HG03558 (cell line): ENCODE measurements around the gene F2RL3.
"Not testable (repeated sequence)": the region's sequence is repeated elsewhere in the genome, so short reads cannot be mapped to it uniquely, and the experiment has no call there.

ENCODE experiments used
- ATAC-seq: cut with Tn5 transposase; IDR thresholded peaks from one replicate; pipeline ENCODE4 v1.9.1; 2021; ENCODE audit warnings: moderate number of reproducible peaks; ENCODE audit not compliant: unreplicated experiment; ENCODE audit errors: extremely low read depth

The F2RL3 gene

GRCh38 chr19:16917401-16917800 lies 28.6 kb downstream of the F2RL3 start:
- no peak for ATAC-seq

DNA sequence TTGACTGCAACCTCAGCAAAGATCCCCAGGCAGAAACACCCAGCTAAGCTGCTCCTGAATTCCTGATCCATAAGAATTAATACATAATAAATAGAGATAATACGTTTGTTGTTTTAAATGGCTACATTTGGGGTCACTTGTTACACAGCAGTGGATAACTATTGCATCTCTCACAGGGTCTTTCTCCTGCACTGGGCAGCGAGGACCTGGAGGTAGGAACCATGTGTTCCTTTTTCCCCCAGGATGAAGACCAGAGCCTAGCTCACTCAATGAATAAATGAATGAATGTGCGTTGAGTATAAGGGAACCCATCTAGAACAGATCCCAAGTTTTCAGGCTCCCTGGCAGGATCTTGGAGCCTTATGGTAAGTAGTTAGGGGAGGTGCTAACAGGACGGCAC lies 30.7 kb downstream of the F2RL3 start:
- no peak for ATAC-seq

GRCh38 chr19:16920816-16921529 lies 32.2 kb downstream of the F2RL3 start:
- ATAC-seq = no peak

GRCh38 chr19:16921766-16922591 lies 33.2 kb downstream of the F2RL3 start:
- no peak for ATAC-seq

GRCh38 chr19:16922592-16922934 lies 33.8 kb downstream of the F2RL3 start:
- no peak for ATAC-seq

DNA sequence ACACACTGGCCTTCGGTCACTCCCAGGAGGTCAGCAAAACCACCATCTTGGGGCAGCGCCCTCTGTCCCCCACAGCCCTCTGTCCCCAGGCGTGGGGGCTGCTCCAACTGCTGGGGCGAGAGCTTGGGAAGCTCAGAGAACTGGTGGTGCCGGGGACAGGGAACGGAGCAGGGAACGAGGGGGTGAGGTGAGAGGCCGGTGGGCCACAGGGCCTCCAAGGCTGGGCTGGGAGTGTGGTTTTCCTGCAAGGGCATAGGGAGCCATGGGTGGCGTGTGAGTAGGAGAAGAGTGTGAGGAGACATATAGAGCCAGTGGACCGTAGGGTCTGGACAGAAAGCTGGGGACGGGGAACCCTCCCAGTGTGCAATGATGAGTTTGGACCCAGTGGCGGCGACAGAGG lies 34.1 kb downstream of the F2RL3 start:
- no peak for ATAC-seq

- ATAC-seq = no peak
Measured at GRCh38 chr19:16927883-16928282, 39.1 kb downstream of the F2RL3 start.

- no peak for ATAC-seq
Measured at GRCh38 chr19:16928351-16928750, 39.6 kb downstream of the F2RL3 start.

GRCh38 chr19:16928916-16929315 lies 40.1 kb downstream of the F2RL3 start:
- ATAC-seq = no peak

- no peak for ATAC-seq
Measured at GRCh38 chr19:16930753-16931152, 42.0 kb downstream of the F2RL3 start.

- no peak for ATAC-seq
Measured at GRCh38 chr19:16931306-16931705, 42.5 kb downstream of the F2RL3 start.

GRCh38 chr19:16934489-16934888 lies 45.7 kb downstream of the F2RL3 start:
- ATAC-seq = no peak

GRCh38 chr19:16936901-16937300 lies 48.1 kb downstream of the F2RL3 start:
- ATAC-seq = no peak

GRCh38 chr19:16937796-16938195 lies 49.0 kb downstream of the F2RL3 start:
- ATAC-seq = not testable (repeated sequence)

- no peak for ATAC-seq
Measured at GRCh38 chr19:16938211-16938610, 49.4 kb downstream of the F2RL3 start.

GRCh38 chr19:16940063-16940462 lies 51.3 kb downstream of the F2RL3 start:
- not testable (repeated sequence) for ATAC-seq

DNA sequence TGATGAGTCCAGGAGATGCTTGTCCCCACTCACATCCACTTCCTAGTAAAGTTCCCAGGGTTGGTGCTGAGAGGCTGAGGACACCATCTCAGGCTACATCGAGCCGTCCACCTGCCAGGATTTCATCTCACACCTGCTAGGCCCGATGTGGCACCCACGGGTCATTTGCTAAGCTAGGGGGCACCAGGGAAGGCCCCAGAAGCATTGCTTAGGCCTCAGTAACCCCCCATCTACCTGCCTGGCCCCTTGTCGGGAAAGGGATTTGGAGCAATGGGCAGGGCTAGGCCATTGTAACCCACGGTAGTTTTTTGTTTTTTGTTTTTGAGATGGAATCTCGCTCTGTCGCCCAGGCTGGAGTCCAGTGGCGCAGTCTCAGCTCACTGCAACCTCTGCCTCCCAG lies 51.8 kb downstream of the F2RL3 start:
- ATAC-seq = no peak
